Endothelial cell of umbilical vein (primary cell): ENCODE data around the gene SH3BP2. TPM values are rescaled to one million over a fixed set of nuclear protein-coding genes. Genes with fewer than 3 reads are reported as not detected.

Source experiments
- BruUV-seq: library from RNA; stranded (reverse); fragments of 400-500 nt; replicated peaks from 2 replicates; lab custom pipeline; 2021; lab: Mats Ljungman, UMichigan
- CTCF ChIA-PET: fragments of 300-600, 350-600 bp; sonication (Branson Sonifier 250); formaldehyde crosslinking; loops from one replicate; lab custom pipeline; 2021; ENCODE audit warnings: antibody characterized with exemption, inconsistent platforms; lab: Charles Lee
- POLR2A ChIA-PET: fragments of 300-600, 350-600 bp; sonication (Branson Sonifier 250); formaldehyde crosslinking; loops from one replicate; lab custom pipeline; 2021; ENCODE audit warnings: antibody characterized with exemption, inconsistent platforms; lab: Charles Lee
- DNase-seq: peaks from one replicate; pipeline ENCODE4 v3.0.0-alpha.2; 2011; ENCODE audit warnings: low read depth, low spot score
- FAIRE-seq: peaks from 2 replicates; lab custom pipeline; 2011; peaks lifted over from hg19 to GRCh38; lab: Jason Lieb, UNC
- H2AFZ ChIP-seq: 2 replicates; pipeline ENCODE4 v1.6.0; 2012; ENCODE audit warnings: low read depth, low read length, control low read depth, inconsistent platforms
- H3K27ac ChIP-seq: 2 replicates; pipeline ENCODE4 v1.5.1; 2011; ENCODE audit warnings: low read depth, mild to moderate bottlenecking, control low read depth, low read length, moderate library complexity; ENCODE audit not compliant: insufficient read depth
- H3K27me3 ChIP-seq, 2 experiments: 2 replicates each; pipeline versions ENCODE4 v1.6.0 to v1.6.1; 2011; ENCODE audit warnings: low read length in 2 of 2, mixed read lengths in 1 of 2; ENCODE audit not compliant: control insufficient read depth in 2 of 2, insufficient read depth in 2 of 2
- H3K36me3 ChIP-seq, 2 experiments: 2 replicates in 1 of 2; 3 replicates in 1 of 2; pipeline ENCODE4 v1.5.1; 2011; ENCODE audit warnings: low read length in 2 of 2, mild to moderate bottlenecking in 1 of 2, moderate library complexity in 1 of 2; ENCODE audit not compliant: control insufficient read depth in 2 of 2, insufficient read depth in 2 of 2; ENCODE audit errors: extremely low read depth in 1 of 2
- H3K4me1 ChIP-seq: 3 replicates; pipeline ENCODE4 v1.5.1; 2011; ENCODE audit warnings: mild to moderate bottlenecking, low read length; ENCODE audit not compliant: control insufficient read depth, insufficient read depth; ENCODE audit errors: extremely low read depth
- H3K4me2 ChIP-seq: 2 replicates; pipeline ENCODE4 v1.6.1; 2011; ENCODE audit warnings: low read length, control low read depth, mixed read lengths; ENCODE audit not compliant: insufficient read depth
- H3K4me3 ChIP-seq, 3 experiments: fragments of 200-600 bp in 1 of 3; sonication (generic), shearing (Covaris generic) in 1 of 3; replicated peaks in 1 of 3; 2 replicates each; pipeline ENCODE4 v1.5.1; 2011 to 2016; ENCODE audit warnings: control low read depth in 3 of 3, low read length in 3 of 3, mild to moderate bottlenecking in 2 of 3, inconsistent platforms in 1 of 3, low read depth in 1 of 3, moderate library complexity in 1 of 3; ENCODE audit not compliant: insufficient read depth in 1 of 3
- H3K79me2 ChIP-seq: 2 replicates; pipeline ENCODE4 v1.6.0; 2012; ENCODE audit warnings: low read length, inconsistent platforms; ENCODE audit not compliant: control insufficient read depth, insufficient read depth
- H3K9ac ChIP-seq: replicated peaks from 2 replicates; pipeline ENCODE3; 2011; ENCODE audit warnings: low read length, control low read depth; ENCODE audit not compliant: insufficient read depth; ENCODE audit errors: extremely low read depth
- H3K9me1 ChIP-seq: replicated peaks from 3 replicates; pipeline ENCODE4 v1.6.0; 2011; ENCODE audit warnings: mild to moderate bottlenecking, low read length; ENCODE audit not compliant: control insufficient read depth, insufficient read depth; ENCODE audit errors: extremely low read depth
- H3K9me3 ChIP-seq: replicated peaks from 2 replicates; pipeline ENCODE4 v1.5.1; 2012; ENCODE audit warnings: low read length, inconsistent platforms; ENCODE audit not compliant: control insufficient read depth, insufficient read depth
- H4K20me1 ChIP-seq: replicated peaks from 2 replicates; pipeline ENCODE3; 2011; ENCODE audit warnings: mild to moderate bottlenecking, low read length; ENCODE audit not compliant: control insufficient read depth, insufficient read depth; ENCODE audit errors: extremely low read depth
- CTCF ChIP-seq, 2 donors: IDR thresholded peaks; 1 replicate in 1 of 2; 2 replicates in 1 of 2; pipeline ENCODE4 v1.5.1; 2011; ENCODE audit warnings: low read length in 2 of 2, mild to moderate bottlenecking in 2 of 2, moderate library complexity in 2 of 2, control low read depth in 1 of 2, inconsistent platforms in 1 of 2, low read depth in 1 of 2; ENCODE audit not compliant: insufficient read depth in 1 of 2; ENCODE audit errors: extremely low read depth in 1 of 2
- EZH2 ChIP-seq: IDR thresholded peaks from 2 replicates; pipeline ENCODE4 v1.6.1; 2012; ENCODE audit warnings: borderline replicate concordance, low read depth, mild to moderate bottlenecking, moderate library complexity, low read length, inconsistent platforms; ENCODE audit not compliant: severe bottlenecking
- FOS ChIP-seq: IDR thresholded peaks from 2 replicates; pipeline ENCODE4 v1.6.1; 2011; ENCODE audit warnings: mild to moderate bottlenecking, low read length, moderate library complexity, borderline replicate concordance; ENCODE audit not compliant: insufficient read depth
- GATA2 ChIP-seq: IDR thresholded peaks from 2 replicates; pipeline ENCODE4 v1.7.0; 2011; ENCODE audit warnings: low read depth, mild to moderate bottlenecking, moderate library complexity, mixed read lengths, low read length; ENCODE audit not compliant: insufficient read length, insufficient read depth
- JUN ChIP-seq: IDR thresholded peaks from 2 replicates; pipeline ENCODE4 v1.6.1; 2011; ENCODE audit warnings: borderline replicate concordance, low read depth; ENCODE audit not compliant: insufficient read length, insufficient read depth
- MAX ChIP-seq: IDR thresholded peaks from 2 replicates; pipeline ENCODE4 v1.6.1; 2011; ENCODE audit not compliant: insufficient read depth, insufficient read length
- MYC ChIP-seq: IDR thresholded peaks from one replicate; pipeline ENCODE4 v1.6.1; 2011; ENCODE audit warnings: mild to moderate bottlenecking, low read depth, low read length
- POLR2A ChIP-seq: IDR thresholded peaks from 2 replicates; pipeline ENCODE4 v1.6.1; 2012; ENCODE audit warnings: low read depth, mild to moderate bottlenecking, control low read depth, low read length
- POLR2AphosphoS5 ChIP-seq: IDR thresholded peaks from 2 replicates; pipeline ENCODE4 v1.6.1; 2012; ENCODE audit warnings: low read depth, mild to moderate bottlenecking, control low read depth, low read length, moderate library complexity; ENCODE audit not compliant: insufficient read depth
- dilution Hi-C: fragments of 300-500 bp; cut with MboI; formaldehyde crosslinking; loops from one replicate; pipeline ENCODE4 v1.15.0; 2019; ENCODE audit warnings: low sequenced_read_pairs; ENCODE audit not compliant: extremely low pct_ligation_motif_present
- intact Hi-C: fragments of 100-400 bp; cut with micrococcal nuclease; formaldehyde crosslinking; loops from one replicate; pipeline ENCODE4 v1.10.0; 2022
- polyA plus RNA-seq, 4 experiments: library from polyadenylated mRNA; depleted of rRNA in 3 of 4; stranded (reverse) in 3 of 4; unstranded in 1 of 4; fragments of >200 nt; gene quantifications; 2 replicates each; pipeline versions ENCODE4 v1.2.1 to v1.2.3, GENCODE V29; 2011 to 2012; ENCODE audit warnings: missing spikeins in 1 of 4
- total RNA-seq: library from RNA; stranded (reverse); gene quantifications from 2 replicates; pipeline ENCODE4 v1.2.3, GENCODE V29; 2021

Gene SH3BP2
- total and polyA plus RNA-seq, 2 donors (not counting 3 experiments of a cell fraction or from before 2014, with no cell fraction given) = 69.2 to 73.9 TPM

GRCh38 chr4:2820216-2820982 is 27.5 kb downstream of the SH3BP2 start:
- intact Hi-C loops (no loop called here), dilution Hi-C loops (no loop called here)
- Histone ChIP-seq H3K27ac (no peak overlapping the region), H2AFZ (no peak overlapping the region), H4K20me1 (no peaks in the 10 kb centered on the region), H3K27me3 (no peaks in the 10 kb centered on the region), H3K36me3 (peaks cover 2 to 27% of the 10 kb centered on the region in 2 experiments), H3K79me2 (peaks cover 47% of the 10 kb centered on the region), H3K9me1 (no peaks in the 10 kb centered on the region), H3K9ac (no peak overlapping the region), H3K9me3 (no peaks in the 10 kb centered on the region), H3K4me2 (no peak overlapping the region), H3K4me3 (no peak overlapping the region), H3K4me1 (peaks cover 5% of the 10 kb centered on the region)
- CTCF ChIA-PET = no interaction called here
- no TSS peak for BruUV-seq
- DNase-seq = no peak
- no peak for TF ChIP-seq MAX
- no peak for TF ChIP-seq MYC
- TF ChIP-seq FOS = no peak
- TF ChIP-seq POLR2A = no peak
- TF ChIP-seq CTCF (IDR thresholded peaks at IDR 0.05; ENCODE audit: extremely low read depth in 1 of 2, insufficient read depth in 1 of 2, low read depth in 1 of 2, low read length in 2 of 2) = no peak
- TF ChIP-seq JUN = no peak
- TF ChIP-seq GATA2 = no peak
- no peak for TF ChIP-seq EZH2
- TF ChIP-seq POLR2AphosphoS5 = no peak
- POLR2A ChIA-PET = no interaction called here
- no peak for FAIRE-seq
